K562 (cell line): ENCODE measurements around the gene ASCC1. TPM values are rescaled to one million over a fixed set of nuclear protein-coding genes. Genes with fewer than 3 reads are reported as not detected.

ENCODE experiments used
- ARID2 ChIP-seq: fragments of 450-650 bp; IDR thresholded peaks from 2 replicates; pipeline ENCODE4 v1.6.1; 2017; ENCODE audit warnings: antibody characterized with exemption, mild to moderate bottlenecking
- ATF4 ChIP-seq: fragments of 450-650 bp; formaldehyde crosslinking; IDR thresholded peaks from 2 replicates; pipeline ENCODE4 v1.4.0; 2022; ENCODE audit warnings: mild to moderate bottlenecking, moderate library complexity
- CBX5 ChIP-seq: IDR thresholded peaks from 2 replicates; pipeline ENCODE4 v1.6.1; 2014; ENCODE audit warnings: low read depth, borderline replicate concordance
- HCFC1 ChIP-seq: IDR thresholded peaks from 2 replicates; pipeline ENCODE4 v1.6.1; 2012; ENCODE audit warnings: low read depth, low read length, improper control_type of control experiment
- KAT2B ChIP-seq: IDR thresholded peaks from one replicate; pipeline ENCODE4 v1.6.1; 2012; ENCODE audit warnings: low read depth, mild to moderate bottlenecking, control low read depth, inconsistent platforms, low read length, moderate library complexity
- KLF16 ChIP-seq: IDR thresholded peaks from 2 replicates; pipeline ENCODE4 v1.6.1; 2016; ENCODE audit warnings: antibody characterized with exemption
- MAFK ChIP-seq: IDR thresholded peaks from 2 replicates; pipeline ENCODE4 v1.6.1; 2011; ENCODE audit warnings: low read length, improper control_type of control experiment
- RNF2 ChIP-seq: sonication (generic); IDR thresholded peaks from 2 replicates; pipeline ENCODE4 v1.6.1; 2016
- STAT5A ChIP-seq: IDR thresholded peaks from 2 replicates; pipeline ENCODE4 v1.6.1; 2012; ENCODE audit warnings: low read length, inconsistent platforms, borderline replicate concordance
- TCF7L2 ChIP-seq: fragments of 150-350 bp; IDR thresholded peaks from 2 replicates; pipeline ENCODE4 v1.6.1; 2016; ENCODE audit warnings: low read depth, mild to moderate bottlenecking, low read length, moderate library complexity
- THRAP3 ChIP-seq: fragments of 450-650 bp; IDR thresholded peaks from 2 replicates; pipeline ENCODE4 v1.6.1; 2016; ENCODE audit warnings: mild to moderate bottlenecking, inconsistent platforms, borderline replicate concordance
- ZNF263 ChIP-seq: sonication (generic); formaldehyde crosslinking; IDR thresholded peaks from 2 replicates; pipeline ENCODE4 v1.8.0; 2022; ENCODE audit warnings: mild to moderate bottlenecking, missing genetic modification reagents, borderline replicate concordance
- polyA plus RNA-seq, 8 experiments: library from polyadenylated mRNA; depleted of rRNA in 4 of 8; stranded (reverse) in 5 of 8; unstranded in 3 of 8; fragments of >200 nt; fragmentation: Nextera tagmentation in 2 of 8; fragmentation: Illumina TruSeq in 1 of 8; extraction: Ambion mirVana in 2 of 8; extraction: Trizol in 1 of 8; gene quantifications; 2 replicates each; pipeline versions ENCODE4 v1.2.1 to v1.2.3, GENCODE V29; 2011 to 2014; ENCODE audit warnings: inconsistent platforms in 1 of 8, missing spikeins in 1 of 8
- total RNA-seq, 7 experiments: library from RNA; depleted of rRNA in 6 of 7; stranded (reverse); fragments of >200 nt in 6 of 7; fragmentation: Illumina TruSeq in 2 of 7; extraction: Trizol in 2 of 7; gene quantifications; 2 replicates each; pipeline versions ENCODE4 v1.2.1 to v1.2.3, GENCODE V29; 2011 to 2021; ENCODE audit warnings: low replicate concordance in 1 of 7
- TF ChIP-seq, protein P1 (sequence below), 2 experiments: fragments of 450-650 bp; formaldehyde crosslinking in 1 of 2; IDR thresholded peaks; 2 replicates each; pipeline versions ENCODE4 v1.4.0 to v1.6.1; 2014 to 2020; ENCODE audit warnings: mild to moderate bottlenecking in 2 of 2, borderline replicate concordance in 1 of 2, low read depth in 1 of 2
- TF ChIP-seq, protein P2 (sequence below): fragments of 450-650 bp; IDR thresholded peaks from 2 replicates; pipeline ENCODE4 v1.6.1; 2014; ENCODE audit warnings: low read depth, mild to moderate bottlenecking, moderate library complexity, borderline replicate concordance
- TF ChIP-seq, protein P3 (sequence below), 3 experiments: fragments of 200-800 bp in 1 of 3; sonication (Bioruptor generic) in 1 of 3; sonication (generic) in 1 of 3; formaldehyde crosslinking in 1 of 3; IDR thresholded peaks; 2 replicates each; pipeline versions ENCODE4 v1.6.1 to v1.8.0; 2016 to 2022; ENCODE audit warnings: mild to moderate bottlenecking in 2 of 3, missing compliant biosample characterization in 2 of 3, missing genetic modification characterization in 2 of 3, missing genetic modification reagents in 1 of 3

Gene ASCC1
- total and polyA plus RNA-seq, 9 of the 15 experiments (the other 6 are each of a cell fraction or from before 2014, with no cell fraction given), result 31.7 to 73.3 (median 52.8) TPM

DNA sequence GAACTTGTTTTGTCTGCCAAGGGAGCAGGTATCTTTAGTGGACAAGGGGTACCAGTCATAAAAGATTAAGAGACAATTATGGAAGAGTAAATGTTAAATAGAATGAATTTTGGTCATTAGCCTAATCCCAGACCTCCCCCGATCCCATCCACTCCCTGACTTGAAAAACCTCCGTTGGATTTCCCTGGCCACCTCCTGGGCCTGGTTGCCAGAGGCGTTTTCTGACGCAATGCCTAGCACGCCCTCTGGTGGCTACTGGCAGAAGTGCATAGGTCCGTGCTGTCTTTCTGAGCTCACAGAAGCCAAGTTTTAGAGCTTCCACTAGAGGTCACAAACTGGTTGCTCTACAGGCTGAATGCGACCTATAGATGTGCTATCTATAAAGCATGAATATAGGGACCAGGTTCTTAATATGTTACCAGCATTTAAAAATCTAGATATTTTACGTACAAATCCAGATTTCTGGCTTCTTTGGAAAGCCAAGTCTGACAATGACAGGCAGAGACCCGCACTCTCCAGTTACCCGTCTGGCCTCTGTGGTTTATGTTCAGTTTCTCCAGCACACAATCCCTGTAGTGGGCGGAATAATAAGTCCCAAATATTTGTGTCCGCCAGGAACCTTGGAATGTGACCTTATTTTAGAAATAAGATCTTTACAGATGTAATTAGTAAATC, 167.5 kb downstream of the ASCC1 start (continued):
- TF ChIP-seq, protein P1, sequence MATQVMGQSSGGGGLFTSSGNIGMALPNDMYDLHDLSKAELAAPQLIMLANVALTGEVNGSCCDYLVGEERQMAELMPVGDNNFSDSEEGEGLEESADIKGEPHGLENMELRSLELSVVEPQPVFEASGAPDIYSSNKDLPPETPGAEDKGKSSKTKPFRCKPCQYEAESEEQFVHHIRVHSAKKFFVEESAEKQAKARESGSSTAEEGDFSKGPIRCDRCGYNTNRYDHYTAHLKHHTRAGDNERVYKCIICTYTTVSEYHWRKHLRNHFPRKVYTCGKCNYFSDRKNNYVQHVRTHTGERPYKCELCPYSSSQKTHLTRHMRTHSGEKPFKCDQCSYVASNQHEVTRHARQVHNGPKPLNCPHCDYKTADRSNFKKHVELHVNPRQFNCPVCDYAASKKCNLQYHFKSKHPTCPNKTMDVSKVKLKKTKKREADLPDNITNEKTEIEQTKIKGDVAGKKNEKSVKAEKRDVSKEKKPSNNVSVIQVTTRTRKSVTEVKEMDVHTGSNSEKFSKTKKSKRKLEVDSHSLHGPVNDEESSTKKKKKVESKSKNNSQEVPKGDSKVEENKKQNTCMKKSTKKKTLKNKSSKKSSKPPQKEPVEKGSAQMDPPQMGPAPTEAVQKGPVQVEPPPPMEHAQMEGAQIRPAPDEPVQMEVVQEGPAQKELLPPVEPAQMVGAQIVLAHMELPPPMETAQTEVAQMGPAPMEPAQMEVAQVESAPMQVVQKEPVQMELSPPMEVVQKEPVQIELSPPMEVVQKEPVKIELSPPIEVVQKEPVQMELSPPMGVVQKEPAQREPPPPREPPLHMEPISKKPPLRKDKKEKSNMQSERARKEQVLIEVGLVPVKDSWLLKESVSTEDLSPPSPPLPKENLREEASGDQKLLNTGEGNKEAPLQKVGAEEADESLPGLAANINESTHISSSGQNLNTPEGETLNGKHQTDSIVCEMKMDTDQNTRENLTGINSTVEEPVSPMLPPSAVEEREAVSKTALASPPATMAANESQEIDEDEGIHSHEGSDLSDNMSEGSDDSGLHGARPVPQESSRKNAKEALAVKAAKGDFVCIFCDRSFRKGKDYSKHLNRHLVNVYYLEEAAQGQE (IDR thresholded peaks at IDR 0.05; ENCODE audit: borderline replicate concordance), result peak; percentile 98
- TF ChIP-seq, protein P1 (CRISPR knock-in tag; IDR thresholded peaks at IDR 0.05; ENCODE audit: low read depth), result no peak
- TF ChIP-seq CBX5 (no peak; the same call in 1 of the 2 replicates), ARID2 (peak; percentile 97), TCF7L2 (no peak), STAT5A (no peak), ZNF263 (CRISPR knock-in tag) (no peak), THRAP3 (no peak), KAT2B (no peak), MAFK (0 out of 2 replicates have a peak, but pooled peaks have one; percentile 3), RNF2 (peak; percentile 19; the same call in 1 of the 2 replicates), HCFC1 (peak; percentile 47; the same call in 1 of the 2 replicates), KLF16 (peak; percentile 71), ATF4 (CRISPR knock-in tag) (peak; percentile 90)
- TF ChIP-seq, protein P2, sequence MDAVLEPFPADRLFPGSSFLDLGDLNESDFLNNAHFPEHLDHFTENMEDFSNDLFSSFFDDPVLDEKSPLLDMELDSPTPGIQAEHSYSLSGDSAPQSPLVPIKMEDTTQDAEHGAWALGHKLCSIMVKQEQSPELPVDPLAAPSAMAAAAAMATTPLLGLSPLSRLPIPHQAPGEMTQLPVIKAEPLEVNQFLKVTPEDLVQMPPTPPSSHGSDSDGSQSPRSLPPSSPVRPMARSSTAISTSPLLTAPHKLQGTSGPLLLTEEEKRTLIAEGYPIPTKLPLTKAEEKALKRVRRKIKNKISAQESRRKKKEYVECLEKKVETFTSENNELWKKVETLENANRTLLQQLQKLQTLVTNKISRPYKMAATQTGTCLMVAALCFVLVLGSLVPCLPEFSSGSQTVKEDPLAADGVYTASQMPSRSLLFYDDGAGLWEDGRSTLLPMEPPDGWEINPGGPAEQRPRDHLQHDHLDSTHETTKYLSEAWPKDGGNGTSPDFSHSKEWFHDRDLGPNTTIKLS, result 0 out of 2 replicates have a peak, but pooled peaks have one; percentile 59
- TF ChIP-seq, protein P3, sequence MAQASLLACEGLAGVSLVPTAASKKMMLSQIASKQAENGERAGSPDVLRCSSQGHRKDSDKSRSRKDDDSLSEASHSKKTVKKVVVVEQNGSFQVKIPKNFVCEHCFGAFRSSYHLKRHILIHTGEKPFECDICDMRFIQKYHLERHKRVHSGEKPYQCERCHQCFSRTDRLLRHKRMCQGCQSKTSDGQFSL (CRISPR knock-in tag; IDR thresholded peaks at IDR 0.05), result no peak
- TF ChIP-seq, protein P3 (tag; IDR thresholded peaks at IDR 0.05), result no peak
